H9 (cell line): Measurements from ENCODE around the gene ADAMTS2. TPM values are rescaled to one million over a fixed set of nuclear protein-coding genes. Genes with fewer than 3 reads are reported as not detected.

Experiments
- DNase-seq: peaks from one replicate; pipeline ENCODE4 v3.0.0-alpha.2; 2017
- H2AFZ ChIP-seq: one replicate; pipeline ENCODE4 v1.6.1; 2013; ENCODE audit warnings: mild to moderate bottlenecking, low read length, control low read depth, moderate library complexity
- H2AK5ac ChIP-seq: 2 replicates; pipeline ENCODE4 v1.6.1; 2013; ENCODE audit warnings: low read length, control low read depth, mixed read lengths; ENCODE audit not compliant: insufficient read length
- H2BK120ac ChIP-seq: one replicate; pipeline ENCODE4 v1.6.1; 2013; ENCODE audit warnings: low read depth, mild to moderate bottlenecking, low read length, control low read depth, inconsistent platforms; ENCODE audit not compliant: poor library complexity, severe bottlenecking
- H2BK12ac ChIP-seq: 2 replicates; pipeline ENCODE4 v1.6.1; 2013; ENCODE audit warnings: low read length, control low read depth, mixed read lengths, low read depth; ENCODE audit not compliant: insufficient read length
- H2BK15ac ChIP-seq: 2 replicates; pipeline ENCODE4 v1.6.1; 2013; ENCODE audit warnings: low read depth, low read length, control low read depth
- H2BK20ac ChIP-seq: one replicate; pipeline ENCODE4 v1.6.1; 2013; ENCODE audit warnings: low read depth, mild to moderate bottlenecking, low read length, control low read depth, inconsistent platforms; ENCODE audit not compliant: poor library complexity, severe bottlenecking
- H2BK5ac ChIP-seq: 2 replicates; pipeline ENCODE4 v1.6.1; 2013; ENCODE audit warnings: low read length, control low read depth, mixed read lengths; ENCODE audit not compliant: insufficient read length
- H3K14ac ChIP-seq: 2 replicates; pipeline ENCODE4 v1.6.1; 2013; ENCODE audit warnings: low read length, control low read depth; ENCODE audit not compliant: insufficient read depth
- H3K18ac ChIP-seq: 2 replicates; pipeline ENCODE4 v1.6.1; 2013; ENCODE audit warnings: low read depth, mild to moderate bottlenecking, mixed read lengths, low read length, control low read depth; ENCODE audit not compliant: insufficient read length
- H3K23ac ChIP-seq: 2 replicates; pipeline ENCODE4 v1.6.1; 2013; ENCODE audit warnings: low read length, control low read depth, mixed read lengths, low read depth; ENCODE audit not compliant: insufficient read length
- H3K23me2 ChIP-seq: 2 replicates; pipeline ENCODE4 v1.6.1; 2013; ENCODE audit warnings: low read depth, mild to moderate bottlenecking, mixed read lengths, low read length, control low read depth; ENCODE audit not compliant: insufficient read length, poor library complexity, severe bottlenecking
- H3K27ac ChIP-seq: 2 replicates; pipeline ENCODE4 v1.5.1; 2013; ENCODE audit warnings: low read length, control low read depth, mixed read lengths, low read depth; ENCODE audit not compliant: insufficient read length
- H3K27me3 ChIP-seq: 2 replicates; pipeline ENCODE4 v1.6.1; 2013; ENCODE audit warnings: low read length, control low read depth, inconsistent platforms; ENCODE audit not compliant: insufficient read depth
- H3K4ac ChIP-seq: 2 replicates; pipeline ENCODE4 v1.6.1; 2013; ENCODE audit warnings: low read depth, mild to moderate bottlenecking, control low read depth, inconsistent platforms, low read length, moderate library complexity
- H3K4me1 ChIP-seq: 2 replicates; pipeline ENCODE4 v1.6.1; 2013; ENCODE audit warnings: low read length, control low read depth, inconsistent platforms; ENCODE audit not compliant: insufficient read depth
- H3K4me2 ChIP-seq: 2 replicates; pipeline ENCODE4 v1.6.1; 2013; ENCODE audit warnings: low read length, control low read depth, mixed read lengths; ENCODE audit not compliant: insufficient read length, insufficient read depth
- H3K56ac ChIP-seq: 2 replicates; pipeline ENCODE4 v1.6.1; 2013; ENCODE audit warnings: low read depth, mild to moderate bottlenecking, mixed read lengths, low read length, control low read depth; ENCODE audit not compliant: insufficient read length
- H3K79me1 ChIP-seq: 2 replicates; pipeline ENCODE4 v1.6.1; 2013; ENCODE audit warnings: low read depth, mild to moderate bottlenecking, moderate library complexity, low read length, control low read depth, inconsistent platforms; ENCODE audit not compliant: insufficient read depth, poor library complexity, severe bottlenecking
- H3K79me2 ChIP-seq: 2 replicates; pipeline ENCODE4 v1.6.1; 2013; ENCODE audit warnings: low read length, control low read depth, inconsistent platforms; ENCODE audit not compliant: insufficient read depth
- H3K9ac ChIP-seq: 2 replicates; pipeline ENCODE4 v1.6.1; 2013; ENCODE audit warnings: low read length, control low read depth, mixed read lengths; ENCODE audit not compliant: insufficient read length; ENCODE audit errors: extremely low read depth
- H3K9me3 ChIP-seq: one replicate; pipeline ENCODE4 v1.6.1; 2013; ENCODE audit warnings: low read depth, low read length, inconsistent platforms; ENCODE audit not compliant: control insufficient read depth
- H3T11ph ChIP-seq: one replicate; pipeline ENCODE4 v1.6.1; 2013; ENCODE audit warnings: mild to moderate bottlenecking, low read length, control low read depth, inconsistent platforms
- H4K20me1 ChIP-seq: one replicate; pipeline ENCODE4 v1.6.1; 2013; ENCODE audit not compliant: control insufficient read depth, insufficient read length, insufficient read depth
- H4K5ac ChIP-seq: 2 replicates; pipeline ENCODE4 v1.6.1; 2013; ENCODE audit warnings: low read depth, mild to moderate bottlenecking, mixed read lengths, low read length, control low read depth; ENCODE audit not compliant: insufficient read length
- H4K8ac ChIP-seq: replicated peaks from 2 replicates; pipeline ENCODE4 v1.6.1; 2013; ENCODE audit warnings: low read length, control low read depth, mixed read lengths, low read depth; ENCODE audit not compliant: insufficient read length
- H4K91ac ChIP-seq: 2 replicates; pipeline ENCODE4 v1.6.1; 2013; ENCODE audit warnings: low read depth, mild to moderate bottlenecking, moderate library complexity, mixed read lengths, low read length, control low read depth; ENCODE audit not compliant: insufficient read length
- H3K27ac Mint-ChIP-seq, 3 experiments: 2 replicates in 2 of 3; 3 replicates in 1 of 3; pipeline ENCODE4 v1.8.0; 2020 to 2021; ENCODE audit warnings: mixed read lengths in 3 of 3, mild to moderate bottlenecking in 1 of 3, moderate library complexity in 1 of 3
- H3K27me3 Mint-ChIP-seq: 2 replicates; pipeline ENCODE4 v1.8.0; 2021; ENCODE audit warnings: low read depth, mild to moderate bottlenecking, moderate library complexity, mixed read lengths
- H3K36me3 Mint-ChIP-seq, 3 experiments: 2 replicates in 2 of 3; 3 replicates in 1 of 3; pipeline ENCODE4 v1.8.0; 2020 to 2021; ENCODE audit warnings: low read depth in 3 of 3, mixed read lengths in 3 of 3; ENCODE audit not compliant: insufficient read depth in 1 of 3
- H3K4me1 Mint-ChIP-seq, 2 experiments: 2 replicates each; pipeline ENCODE4 v1.8.0; 2020; ENCODE audit warnings: mixed read lengths in 2 of 2
- H3K4me3 Mint-ChIP-seq, 2 experiments: 2 replicates in 1 of 2; 3 replicates in 1 of 2; pipeline ENCODE4 v1.8.0; 2020 to 2021; ENCODE audit warnings: mild to moderate bottlenecking in 2 of 2, mixed read lengths in 2 of 2, moderate library complexity in 1 of 2
- H3K9me3 Mint-ChIP-seq, 2 experiments: 2 replicates in 1 of 2; 3 replicates in 1 of 2; pipeline ENCODE4 v1.8.0; 2020; ENCODE audit warnings: mild to moderate bottlenecking in 2 of 2, mixed read lengths in 2 of 2, moderate library complexity in 1 of 2
- WGBS: extraction: QIAGEN DNeasy Blood & Tissue Kit; methylation state at CpG from one replicate; pipeline ENCODE4 v1.1.7; 2013; ENCODE audit warnings: missing lambda C conversion rate, low lambda C conversion rate, mixed read lengths; ENCODE audit not compliant: insufficient read length; ENCODE audit errors: extremely low coverage; 5-methylcytosine and 5-hydroxymethylcytosine counted together
- total RNA-seq: library from RNA; stranded (reverse); gene quantifications from 2 replicates; pipeline ENCODE4 v1.2.1, GENCODE V29; 2021
- TF ChIP-seq, protein P1 (sequence below): fragments of 200-600 bp; sonication (generic); conservative IDR thresholded peaks from 3 replicates; pipeline ENCODE4 v1.8.0; 2021; ENCODE audit warnings: antibody characterized with exemption, mild to moderate bottlenecking

ADAMTS2 gene
- total RNA-seq, 1 experiment from 2014 or later, result 5.4 TPM

DNA sequence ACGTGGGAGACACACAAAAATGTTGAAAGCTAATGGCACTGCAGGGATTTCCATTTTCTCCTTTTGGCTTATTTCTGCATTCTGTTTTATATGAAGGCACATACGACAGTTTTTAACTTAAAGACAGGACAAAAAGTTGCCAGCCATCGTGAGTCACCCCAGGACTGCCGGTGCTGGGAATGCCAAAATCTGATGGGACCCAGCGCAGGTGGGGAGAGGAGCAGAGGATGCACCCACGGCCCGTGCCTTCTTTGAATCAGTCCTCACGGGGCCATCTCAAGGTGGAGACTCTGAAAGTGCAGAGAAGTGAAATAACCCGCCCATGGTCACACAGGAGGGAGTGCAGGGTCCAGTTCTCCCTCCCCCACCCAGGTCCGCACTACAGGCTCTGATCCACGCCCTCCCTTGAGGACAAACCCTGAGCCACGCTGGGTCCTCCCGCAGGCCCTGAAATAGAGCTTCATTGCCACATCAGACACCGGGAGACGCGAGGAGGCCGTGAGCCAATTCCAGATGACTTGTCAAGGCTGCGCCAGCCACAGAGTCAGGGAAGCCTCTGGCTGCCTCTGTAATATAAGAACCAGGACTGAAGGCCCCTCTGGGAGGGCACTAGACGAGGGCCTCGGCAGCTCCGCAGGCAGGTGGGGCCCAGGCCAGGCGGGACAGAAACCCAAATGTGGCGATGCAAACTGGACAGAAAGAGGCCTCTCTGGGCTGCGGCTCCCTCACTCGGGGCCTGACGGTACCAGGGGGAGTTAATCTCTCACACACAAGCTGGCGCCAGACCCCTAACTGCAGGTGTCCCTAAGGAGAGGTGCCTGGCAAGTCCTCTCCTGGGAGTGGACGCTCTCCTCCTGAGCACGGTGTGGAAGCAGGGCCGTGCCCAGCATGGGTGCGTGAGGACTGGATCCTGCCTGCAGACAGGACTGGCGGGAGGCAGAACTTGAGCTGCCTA lies 22.9 kb downstream of the ADAMTS2 start:
- H3K27me3 Mint-ChIP-seq, result peaks cover 10% of the 10 kb centered on the region
- no peak overlapping the region; a peak in 1 of 5 replicates for H3K4me3 Mint-ChIP-seq
- H2BK5ac ChIP-seq, result no peak overlapping the region

More for the DNA sequence above, 22.9 kb downstream of the ADAMTS2 start:
- WGBS, result no CpG with 5 or more reads among the region's 32 CpGs
- H3K4ac ChIP-seq, result no peak overlapping the region
- H3K4me1 ChIP-seq, result no peaks in the 10 kb centered on the region
- H2AK5ac ChIP-seq, result no peak overlapping the region
- H3K23ac ChIP-seq, result no peak overlapping the region
- H3K18ac ChIP-seq, result no peak overlapping the region
- H3K36me3 Mint-ChIP-seq, result no peaks in the 10 kb centered on the region
- H2AFZ ChIP-seq, result no peak overlapping the region
- no peak overlapping the region for H3K9ac ChIP-seq
- H4K91ac ChIP-seq, result no peak overlapping the region
- no peak overlapping the region for H4K8ac ChIP-seq
- H3K56ac ChIP-seq, result no peak overlapping the region
- no peak overlapping the region for H3T11ph ChIP-seq
- no peak for DNase-seq
- H4K20me1 ChIP-seq, result no peaks in the 10 kb centered on the region
- no peak overlapping the region; the same call in 1 of the 2 replicates for H3K14ac ChIP-seq
- no peak overlapping the region for H2BK120ac ChIP-seq
- H3K9me3 Mint-ChIP-seq, result no peaks in the 10 kb centered on the region; a peak in 1 of 5 replicates
- no peak overlapping the region for H4K5ac ChIP-seq
- no peaks in the 10 kb centered on the region for H3K9me3 ChIP-seq
- H3K27ac Mint-ChIP-seq, result peak overlapping the region in 1 of 3 experiments; percentile 28; a peak in 2 of 7 replicates
- H3K79me1 ChIP-seq, result no peaks in the 10 kb centered on the region
- peaks cover 8% of the 10 kb centered on the region for H3K23me2 ChIP-seq
- H2BK12ac ChIP-seq, result no peak overlapping the region
- TF ChIP-seq, protein P1, sequence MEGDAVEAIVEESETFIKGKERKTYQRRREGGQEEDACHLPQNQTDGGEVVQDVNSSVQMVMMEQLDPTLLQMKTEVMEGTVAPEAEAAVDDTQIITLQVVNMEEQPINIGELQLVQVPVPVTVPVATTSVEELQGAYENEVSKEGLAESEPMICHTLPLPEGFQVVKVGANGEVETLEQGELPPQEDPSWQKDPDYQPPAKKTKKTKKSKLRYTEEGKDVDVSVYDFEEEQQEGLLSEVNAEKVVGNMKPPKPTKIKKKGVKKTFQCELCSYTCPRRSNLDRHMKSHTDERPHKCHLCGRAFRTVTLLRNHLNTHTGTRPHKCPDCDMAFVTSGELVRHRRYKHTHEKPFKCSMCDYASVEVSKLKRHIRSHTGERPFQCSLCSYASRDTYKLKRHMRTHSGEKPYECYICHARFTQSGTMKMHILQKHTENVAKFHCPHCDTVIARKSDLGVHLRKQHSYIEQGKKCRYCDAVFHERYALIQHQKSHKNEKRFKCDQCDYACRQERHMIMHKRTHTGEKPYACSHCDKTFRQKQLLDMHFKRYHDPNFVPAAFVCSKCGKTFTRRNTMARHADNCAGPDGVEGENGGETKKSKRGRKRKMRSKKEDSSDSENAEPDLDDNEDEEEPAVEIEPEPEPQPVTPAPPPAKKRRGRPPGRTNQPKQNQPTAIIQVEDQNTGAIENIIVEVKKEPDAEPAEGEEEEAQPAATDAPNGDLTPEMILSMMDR, result no peak
- no peak overlapping the region for H3K4me2 ChIP-seq
- H3K79me2 ChIP-seq, result no peaks in the 10 kb centered on the region
- H2BK20ac ChIP-seq, result no peak overlapping the region
- no peak overlapping the region for H2BK15ac ChIP-seq
- H3K4me1 Mint-ChIP-seq, result peaks cover 7 to 35% of the 10 kb centered on the region in 2 experiments
- H3K27me3 ChIP-seq, result peaks cover 6% of the 10 kb centered on the region; the same call in 1 of the 2 replicates
- no peak overlapping the region for H3K27ac ChIP-seq
